ENCODE data around the gene DMD.
A peak's percentile ranks its signal among the peaks of the same experiment; 100 is the strongest.

The DMD gene

DNA sequence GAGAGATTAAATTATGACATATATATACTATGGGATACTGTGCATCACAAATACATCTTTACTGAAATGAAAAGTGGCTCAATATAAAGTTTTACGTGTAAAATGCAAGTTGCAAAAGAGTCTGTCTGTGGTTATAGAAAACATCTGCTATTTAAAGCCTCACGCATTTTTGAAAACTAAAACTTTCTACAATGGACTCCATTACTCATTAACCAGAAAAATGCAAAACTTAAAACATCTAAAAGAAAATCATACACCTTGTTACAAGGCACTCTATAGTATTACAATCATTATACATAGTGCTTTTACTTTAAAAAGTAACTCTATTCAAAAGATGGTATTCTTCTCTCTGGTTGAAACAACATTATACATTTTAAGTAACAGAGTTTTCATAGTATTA is 755.6 kb downstream of the DMD start:
- Histone ChIP-seq H3K27me3 (replicated peaks; ENCODE audit: insufficient read depth, low read length) (no peaks in the 10 kb centered on the region), H2AFZ (ENCODE audit: low read length) (no peak overlapping the region), H3K9me2 (replicated peaks; ENCODE audit: insufficient read depth, low read length) (no peaks in the 10 kb centered on the region), H3K4me1 (ENCODE audit: low read length) (no peaks in the 10 kb centered on the region), H3K4me3 (ENCODE audit: low read length) (no peak overlapping the region), H3F3A (ENCODE audit: insufficient read depth, low read length) (no peaks in the 10 kb centered on the region), H3K9me3 (replicated peaks; ENCODE audit: insufficient read depth, low read length) (no peaks in the 10 kb centered on the region), H3K36me3 (replicated peaks; ENCODE audit: insufficient read depth, low read length) (no peaks in the 10 kb centered on the region), H3K9ac (ENCODE audit: low read length) (no peak overlapping the region), H3K4me2 (ENCODE audit: low read depth, low read length) (no peak overlapping the region), H4K20me1 (ENCODE audit: insufficient read depth, low read length) (no peaks in the 10 kb centered on the region), H3K79me2 (ENCODE audit: low read length) (no peaks in the 10 kb centered on the region), H3K27ac (ENCODE audit: low read length) (no peak overlapping the region)
- DNase-seq, result no peak
- TF ChIP-seq, protein P1, sequence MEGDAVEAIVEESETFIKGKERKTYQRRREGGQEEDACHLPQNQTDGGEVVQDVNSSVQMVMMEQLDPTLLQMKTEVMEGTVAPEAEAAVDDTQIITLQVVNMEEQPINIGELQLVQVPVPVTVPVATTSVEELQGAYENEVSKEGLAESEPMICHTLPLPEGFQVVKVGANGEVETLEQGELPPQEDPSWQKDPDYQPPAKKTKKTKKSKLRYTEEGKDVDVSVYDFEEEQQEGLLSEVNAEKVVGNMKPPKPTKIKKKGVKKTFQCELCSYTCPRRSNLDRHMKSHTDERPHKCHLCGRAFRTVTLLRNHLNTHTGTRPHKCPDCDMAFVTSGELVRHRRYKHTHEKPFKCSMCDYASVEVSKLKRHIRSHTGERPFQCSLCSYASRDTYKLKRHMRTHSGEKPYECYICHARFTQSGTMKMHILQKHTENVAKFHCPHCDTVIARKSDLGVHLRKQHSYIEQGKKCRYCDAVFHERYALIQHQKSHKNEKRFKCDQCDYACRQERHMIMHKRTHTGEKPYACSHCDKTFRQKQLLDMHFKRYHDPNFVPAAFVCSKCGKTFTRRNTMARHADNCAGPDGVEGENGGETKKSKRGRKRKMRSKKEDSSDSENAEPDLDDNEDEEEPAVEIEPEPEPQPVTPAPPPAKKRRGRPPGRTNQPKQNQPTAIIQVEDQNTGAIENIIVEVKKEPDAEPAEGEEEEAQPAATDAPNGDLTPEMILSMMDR (IDR thresholded peaks at IDR 0.05; ENCODE audit: low read length), result no peak
- TF ChIP-seq EZH2 (optimal IDR thresholded peaks at IDR 0.05; ENCODE audit: low read depth, low read length) (no peak), EZH2phosphoT487 (IDR thresholded peaks at IDR 0.05; ENCODE audit: low read length) (no peak)

- Histone ChIP-seq H3K9me3 (replicated peaks; ENCODE audit: insufficient read depth, low read length) (no peaks in the 10 kb centered on the region), H3K9me2 (replicated peaks; ENCODE audit: insufficient read depth, low read length) (no peaks in the 10 kb centered on the region), H3K4me2 (ENCODE audit: low read depth, low read length) (no peak overlapping the region), H3K4me3 (ENCODE audit: low read length) (no peak overlapping the region), H3K27me3 (replicated peaks; ENCODE audit: insufficient read depth, low read length) (no peaks in the 10 kb centered on the region), H3K4me1 (ENCODE audit: low read length) (peaks cover 16% of the 10 kb centered on the region), H4K20me1 (ENCODE audit: insufficient read depth, low read length) (no peaks in the 10 kb centered on the region), H3K27ac (ENCODE audit: low read length) (no peak overlapping the region), H3F3A (ENCODE audit: insufficient read depth, low read length) (peaks cover 5% of the 10 kb centered on the region), H3K79me2 (ENCODE audit: low read length) (no peaks in the 10 kb centered on the region), H3K9ac (ENCODE audit: low read length) (no peak overlapping the region), H3K36me3 (replicated peaks; ENCODE audit: insufficient read depth, low read length) (no peaks in the 10 kb centered on the region), H2AFZ (ENCODE audit: low read length) (no peak overlapping the region)
- TF ChIP-seq, protein P1 (IDR thresholded peaks at IDR 0.05; ENCODE audit: low read length), result no peak
- TF ChIP-seq EZH2 (optimal IDR thresholded peaks at IDR 0.05; ENCODE audit: low read depth, low read length), result no peak
- no peak for TF ChIP-seq EZH2phosphoT487 (IDR thresholded peaks at IDR 0.05; ENCODE audit: low read length)
- DNase-seq, result no peak
Measured at GRCh38 chrX:32451954-32452695, 759.2 kb downstream of the DMD start.

- Histone ChIP-seq H3K27ac (ENCODE audit: low read length) (peak overlapping the region; percentile 57; the same call in 1 of the 2 replicates), H3K4me2 (ENCODE audit: low read depth, low read length) (peak overlapping the region; percentile 50), H2AFZ (ENCODE audit: low read length) (no peak overlapping the region), H3F3A (ENCODE audit: insufficient read depth, low read length) (peaks cover 5% of the 10 kb centered on the region), H3K4me1 (ENCODE audit: low read length) (peaks cover 16% of the 10 kb centered on the region), H3K36me3 (replicated peaks; ENCODE audit: insufficient read depth, low read length) (no peaks in the 10 kb centered on the region), H3K4me3 (ENCODE audit: low read length) (no peak overlapping the region), H4K20me1 (ENCODE audit: insufficient read depth, low read length) (no peaks in the 10 kb centered on the region), H3K27me3 (replicated peaks; ENCODE audit: insufficient read depth, low read length) (no peaks in the 10 kb centered on the region), H3K9ac (ENCODE audit: low read length) (no peak overlapping the region), H3K9me3 (replicated peaks; ENCODE audit: insufficient read depth, low read length) (no peaks in the 10 kb centered on the region), H3K9me2 (replicated peaks; ENCODE audit: insufficient read depth, low read length) (no peaks in the 10 kb centered on the region), H3K79me2 (ENCODE audit: low read length) (no peaks in the 10 kb centered on the region)
- peak; percentile 59 for DNase-seq
- no peak for TF ChIP-seq EZH2phosphoT487 (IDR thresholded peaks at IDR 0.05; ENCODE audit: low read length)
- TF ChIP-seq EZH2 (optimal IDR thresholded peaks at IDR 0.05; ENCODE audit: low read depth, low read length), result no peak
- TF ChIP-seq, protein P1 (IDR thresholded peaks at IDR 0.05; ENCODE audit: low read length), result no peak
Measured at GRCh38 chrX:32448945-32449344, 762.4 kb downstream of the DMD start.

All from MM.1S (cell line).